ENCODE results near the gene MACO1. TPM values are rescaled to one million over a fixed set of nuclear protein-coding genes. Genes with fewer than 3 reads are reported as not detected.

MACO1 gene
- polyA plus RNA-seq, 1 donor (not counting 4 experiments of a cell fraction or from before 2014, with no cell fraction given) = 8.1 TPM

- Histone ChIP-seq H4K20me1 (ENCODE audit: control insufficient read depth, extremely low read depth, insufficient read depth, low read length) (no peaks in the 10 kb centered on the region), H3K9ac (ENCODE audit: control insufficient read depth, extremely low read depth, insufficient read depth, low read length) (no peak overlapping the region), H3K4me1 (ENCODE audit: control insufficient read depth, extremely low read depth, insufficient read depth, low read length) (peaks cover 12% of the 10 kb centered on the region), H3K4me3 (ENCODE audit: control insufficient read depth in 2 of 3, extremely low read depth in 1 of 3, insufficient read depth in 2 of 3, low read depth in 1 of 3, low read length in 3 of 3) (no peak overlapping the region), H2AFZ (ENCODE audit: control insufficient read depth, low read length) (no peak overlapping the region), H3K27me3 (ENCODE audit: control insufficient read depth, extremely low read depth, insufficient read depth, low read length) (peaks cover 5% of the 10 kb centered on the region), H3K9me3 (ENCODE audit: control insufficient read depth, low read depth, low read length) (no peaks in the 10 kb centered on the region), H3K36me3 (ENCODE audit: control insufficient read depth in 2 of 2, extremely low read depth in 1 of 2, insufficient read depth in 2 of 2, low read length in 2 of 2) (peaks cover 0 to 2% of the 10 kb centered on the region in 2 experiments), H3K79me2 (ENCODE audit: control insufficient read depth, insufficient read depth, low read length) (peaks cover 17% of the 10 kb centered on the region), H3K4me2 (ENCODE audit: control insufficient read depth, extremely low read depth, insufficient read depth, low read depth, low read length) (no peak overlapping the region), H3K27ac (ENCODE audit: control insufficient read depth, insufficient read depth, low read length) (no peak overlapping the region), H3K9me1 (ENCODE audit: control insufficient read depth, extremely low read depth, insufficient read depth, low read length) (no peaks in the 10 kb centered on the region)
- dilution Hi-C loops (cut with MboI; ENCODE audit: extremely low pct_ligation_motif_present, low sequenced_read_pairs) = no loop called here
- DNase-seq (ENCODE audit: low read depth, low spot score) (no peak), FAIRE-seq (no peak)
- no peak for TF ChIP-seq CTCF (optimal IDR thresholded peaks at IDR 0.05 in 1 of 3, IDR thresholded peaks at IDR 0.05 in 1 of 3, conservative IDR thresholded peaks at IDR 0.05 in 1 of 3; ENCODE audit: extremely low read depth in 1 of 3, insufficient read depth in 2 of 3, low read length in 3 of 3)
Observed at GRCh38 chr1:25541425-25541824, 110.7 kb downstream of the MACO1 start.

- H4K20me1 ChIP-seq (ENCODE audit: control insufficient read depth, extremely low read depth, insufficient read depth, low read length) = no peaks in the 10 kb centered on the region
- peaks cover 18% of the 10 kb centered on the region for H3K79me2 ChIP-seq (ENCODE audit: control insufficient read depth, insufficient read depth, low read length)
- no peak overlapping the region for H3K9ac ChIP-seq (ENCODE audit: control insufficient read depth, extremely low read depth, insufficient read depth, low read length)
- H3K4me3 ChIP-seq (ENCODE audit: control insufficient read depth in 2 of 3, extremely low read depth in 1 of 3, insufficient read depth in 2 of 3, low read depth in 1 of 3, low read length in 3 of 3) = no peak overlapping the region
- H3K9me3 ChIP-seq (ENCODE audit: control insufficient read depth, low read depth, low read length) = no peaks in the 10 kb centered on the region
- no peaks in the 10 kb centered on the region for H3K9me1 ChIP-seq (ENCODE audit: control insufficient read depth, extremely low read depth, insufficient read depth, low read length)
- peaks cover 12% of the 10 kb centered on the region for H3K4me1 ChIP-seq (ENCODE audit: control insufficient read depth, extremely low read depth, insufficient read depth, low read length)
- no peak overlapping the region for H3K27ac ChIP-seq (ENCODE audit: control insufficient read depth, insufficient read depth, low read length)
- peaks cover 0 to 2% of the 10 kb centered on the region in 2 experiments for H3K36me3 ChIP-seq (ENCODE audit: control insufficient read depth in 2 of 2, extremely low read depth in 1 of 2, insufficient read depth in 2 of 2, low read length in 2 of 2)
- peaks cover 2% of the 10 kb centered on the region for H3K27me3 ChIP-seq (ENCODE audit: control insufficient read depth, extremely low read depth, insufficient read depth, low read length)
- no peak overlapping the region for H2AFZ ChIP-seq (ENCODE audit: control insufficient read depth, low read length)
- no peak for DNase-seq (ENCODE audit: low read depth, low spot score)
- no peak overlapping the region for H3K4me2 ChIP-seq (ENCODE audit: control insufficient read depth, extremely low read depth, insufficient read depth, low read depth, low read length)
- FAIRE-seq = no peak
- dilution Hi-C loops (cut with MboI; ENCODE audit: extremely low pct_ligation_motif_present, low sequenced_read_pairs) = no loop called here
- TF ChIP-seq EZH2 (IDR thresholded peaks at IDR 0.05; ENCODE audit: low read length) = no peak
Observed at GRCh38 chr1:25541889-25542658, 111.4 kb downstream of the MACO1 start.
